Ishikawa (cell line): ENCODE data around the gene NRG2.

Source experiments
- CEBPB ChIP-seq: IDR thresholded peaks from 2 replicates; pipeline ENCODE4 v1.6.1; 2012
- CREB1 ChIP-seq: IDR thresholded peaks from 2 replicates; pipeline ENCODE4 v1.6.1; 2012; ENCODE audit warnings: low read depth
- EGR1 ChIP-seq: IDR thresholded peaks from 2 replicates; pipeline ENCODE4 v1.6.1; 2012
- EP300 ChIP-seq: IDR thresholded peaks from 2 replicates; pipeline ENCODE4 v1.6.1; 2012; ENCODE audit warnings: borderline replicate concordance
- FOXM1 ChIP-seq: IDR thresholded peaks from 2 replicates; pipeline ENCODE4 v1.6.1; 2012; ENCODE audit warnings: low read depth, borderline replicate concordance
- MAX ChIP-seq: IDR thresholded peaks from 2 replicates; pipeline ENCODE4 v1.6.1; 2012
- NFIC ChIP-seq: IDR thresholded peaks from 2 replicates; pipeline ENCODE4 v1.6.1; 2012
- RAD21 ChIP-seq: IDR thresholded peaks from 2 replicates; pipeline ENCODE4 v1.6.1; 2012; ENCODE audit warnings: low read depth
- REST ChIP-seq: IDR thresholded peaks from 2 replicates; pipeline ENCODE4 v1.6.1; 2012; ENCODE audit warnings: low read depth, mild to moderate bottlenecking
- TAF1 ChIP-seq: IDR thresholded peaks from 2 replicates; pipeline ENCODE4 v1.6.1; 2012; ENCODE audit warnings: low read depth, mild to moderate bottlenecking
- TCF12 ChIP-seq: IDR thresholded peaks from 2 replicates; pipeline ENCODE4 v1.6.1; 2012; ENCODE audit warnings: low read depth
- TEAD4 ChIP-seq: IDR thresholded peaks from 2 replicates; pipeline ENCODE4 v1.6.1; 2012
- USF1 ChIP-seq: IDR thresholded peaks from 2 replicates; pipeline ENCODE4 v1.6.1; 2012
- YY1 ChIP-seq: IDR thresholded peaks from 2 replicates; pipeline ENCODE4 v1.6.1; 2012; ENCODE audit warnings: low read depth
- ZBTB7A ChIP-seq: IDR thresholded peaks from 2 replicates; pipeline ENCODE4 v1.6.1; 2012; ENCODE audit warnings: low read depth

Gene NRG2

GRCh38 chr5:139841549-139841948, 201.6 kb downstream of the NRG2 start:
- TF ChIP-seq CREB1: no peak
- no peak for TF ChIP-seq TEAD4
- TF ChIP-seq CEBPB: no peak
- TF ChIP-seq TCF12: no peak
- TF ChIP-seq MAX: no peak
- TF ChIP-seq ZBTB7A: no peak
- TF ChIP-seq USF1: no peak
- no peak for TF ChIP-seq EGR1
- no peak for TF ChIP-seq TAF1
- TF ChIP-seq YY1: no peak
- no peak for TF ChIP-seq RAD21
- TF ChIP-seq REST: no peak
- no peak for TF ChIP-seq NFIC
- no peak for TF ChIP-seq FOXM1
- TF ChIP-seq EP300: no peak

GRCh38 chr5:139839918-139840317, 203.2 kb downstream of the NRG2 start:
- TF ChIP-seq CREB1 (no peak), FOXM1 (no peak), RAD21 (no peak), TEAD4 (no peak), EGR1 (no peak), EP300 (no peak), MAX (no peak), REST (no peak), ZBTB7A (no peak), CEBPB (no peak), USF1 (no peak), YY1 (no peak), TCF12 (no peak), NFIC (no peak), TAF1 (no peak)

GRCh38 chr5:139839232-139839815, 203.8 kb downstream of the NRG2 start:
- TF ChIP-seq REST (no peak), ZBTB7A (no peak), TAF1 (no peak), FOXM1 (no peak), USF1 (no peak), RAD21 (no peak), MAX (no peak), CREB1 (no peak), CEBPB (no peak), TEAD4 (no peak), TCF12 (no peak), EP300 (no peak), NFIC (no peak), EGR1 (no peak), YY1 (no peak)

- TF ChIP-seq YY1 (no peak), REST (no peak), EP300 (no peak), RAD21 (no peak), USF1 (no peak), CREB1 (no peak), ZBTB7A (no peak), TCF12 (no peak)
Measured at GRCh38 chr5:139838381-139839197, 204.5 kb downstream of the NRG2 start.
